ENCODE results near the gene FEZ2.
"Not testable (repeated sequence)": the region's sequence is repeated elsewhere in the genome, so short reads cannot be mapped to it uniquely, and the experiment has no call there.

The FEZ2 gene
- 54.0 to 118 (median 83.1) reads per million in 17 experiments for total RNA-seq

- DNase-seq: peak; percentile 75 to 92 (median 88)
Measured at GRCh38 chr2:36597532-36598377, at the start of gene FEZ2. FEZ2 (minus strand) TSS chr2:36598168; CDS start chr2:36598142, 26 bp downstream.

- no peak for DNase-seq
Measured at GRCh38 chr2:36634981-36635597, 37.1 kb upstream of the FEZ2 start.

GRCh38 chr2:36633470-36634092 is 35.6 kb upstream of the FEZ2 start:
- DNase-seq: no peak

- DNase-seq: no peak
Measured at GRCh38 chr2:36626756-36627155, 28.8 kb upstream of the FEZ2 start.

- no peak for DNase-seq
Measured at GRCh38 chr2:36626071-36626470, 28.1 kb upstream of the FEZ2 start.

- DNase-seq: no peak
Measured at GRCh38 chr2:36625304-36625703, 27.3 kb upstream of the FEZ2 start.

- no peak for DNase-seq
Measured at GRCh38 chr2:36620321-36620720, 22.4 kb upstream of the FEZ2 start.

GRCh38 chr2:36618381-36618780 is 20.4 kb upstream of the FEZ2 start:
- DNase-seq: peak; percentile 16 to 53 (median 48)

GRCh38 chr2:36616947-36617346 is 19.0 kb upstream of the FEZ2 start:
- DNase-seq: no peak

GRCh38 chr2:36615222-36615621 is 17.3 kb upstream of the FEZ2 start:
- DNase-seq: no peak

GRCh38 chr2:36613801-36614200 is 15.8 kb upstream of the FEZ2 start:
- DNase-seq: no peak

GRCh38 chr2:36611316-36611990 is 13.5 kb upstream of the FEZ2 start:
- no peak for DNase-seq

GRCh38 chr2:36609507-36609906 is 11.5 kb upstream of the FEZ2 start:
- no peak for DNase-seq

- DNase-seq: no peak
Measured at GRCh38 chr2:36607947-36608346, 10.0 kb upstream of the FEZ2 start.

GRCh38 chr2:36606925-36607324 is 9.0 kb upstream of the FEZ2 start:
- no peak for DNase-seq

- no peak for DNase-seq
Measured at GRCh38 chr2:36605273-36605672, 7.3 kb upstream of the FEZ2 start.

GRCh38 chr2:36603629-36604028 is 5.7 kb upstream of the FEZ2 start:
- not testable (repeated sequence) for DNase-seq

GRCh38 chr2:36597003-36597531 is 901 bp downstream of the FEZ2 start:
- no peak for DNase-seq

- no peak for DNase-seq
Measured at GRCh38 chr2:36596397-36596796, 1.6 kb downstream of the FEZ2 start.

GRCh38 chr2:36594849-36595248 is 3.1 kb downstream of the FEZ2 start:
- DNase-seq: no peak

GRCh38 chr2:36589230-36589630 is 8.7 kb downstream of the FEZ2 start:
- peak in 1 of 4 experiments; percentile 33 for DNase-seq

- no peak for DNase-seq
Measured at GRCh38 chr2:36587556-36587955, 10.4 kb downstream of the FEZ2 start.

GRCh38 chr2:36587101-36587500 is 10.9 kb downstream of the FEZ2 start:
- DNase-seq: no peak
